C4-2B (cell line): ENCODE measurements around the gene ATP1A3.

ENCODE experiments used
- H3K27ac ChIP-seq: fragments of 450-650 bp; 2 replicates; pipeline ENCODE4 v1.5.1; 2017
- ZFX ChIP-seq: fragments of 450-650 bp; IDR thresholded peaks from 2 replicates; pipeline ENCODE4 v1.6.1; 2017
- TF ChIP-seq, protein P1 (sequence below): fragments of 450-650 bp; conservative IDR thresholded peaks from 2 replicates; pipeline ENCODE4 v1.5.1; 2017; ENCODE audit warnings: mild to moderate bottlenecking

The ATP1A3 gene

DNA sequence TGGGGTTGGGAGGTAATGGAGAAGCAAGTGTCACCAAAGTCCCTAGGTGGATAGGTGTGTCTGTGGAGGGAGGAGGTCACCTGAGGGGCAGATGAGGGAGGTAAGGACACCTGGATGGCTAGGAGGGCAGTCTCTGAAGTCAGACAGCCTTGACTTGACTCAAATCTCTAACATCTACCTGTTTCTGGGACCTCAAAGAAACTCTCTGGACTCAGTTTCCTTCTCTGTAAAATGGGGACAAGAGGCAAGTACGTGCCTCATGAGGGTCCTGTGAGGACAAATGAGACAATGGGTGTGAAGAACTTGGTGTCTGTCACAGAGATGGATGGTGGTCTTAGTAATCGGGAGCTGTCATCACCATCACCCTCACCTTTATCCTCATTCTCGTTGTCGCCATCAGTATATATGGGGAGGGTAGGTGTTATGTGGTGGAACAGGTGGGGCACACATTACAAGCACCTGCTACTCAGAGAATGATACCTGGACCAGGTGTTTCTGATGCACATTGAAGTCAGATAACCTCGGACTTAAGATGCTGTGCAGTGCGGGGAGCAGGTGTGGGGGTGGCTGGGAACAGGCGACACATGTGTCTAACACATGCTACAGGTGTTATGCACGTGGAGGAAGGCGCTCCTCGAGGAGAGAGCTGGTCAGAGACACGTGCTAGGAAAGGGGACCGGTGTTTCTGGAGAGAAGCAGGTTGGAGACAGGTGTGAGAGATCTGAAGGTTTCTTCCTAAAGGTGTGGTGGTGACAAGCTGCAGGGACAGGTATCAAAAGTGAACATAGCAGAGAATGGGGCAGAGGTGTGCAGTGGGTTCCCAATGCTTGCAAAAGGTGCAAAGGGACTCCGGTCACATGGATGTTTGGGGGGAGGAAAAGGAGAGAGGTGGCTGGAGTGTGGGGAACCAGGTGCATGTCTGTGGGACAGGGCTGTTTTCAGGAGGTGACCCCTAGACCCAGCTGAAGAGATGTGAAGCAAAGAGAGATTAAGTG, 69.6 kb downstream of the ATP1A3 start:
- no peak overlapping the region for H3K27ac ChIP-seq
- TF ChIP-seq ZFX = no peak
- TF ChIP-seq, protein P1, sequence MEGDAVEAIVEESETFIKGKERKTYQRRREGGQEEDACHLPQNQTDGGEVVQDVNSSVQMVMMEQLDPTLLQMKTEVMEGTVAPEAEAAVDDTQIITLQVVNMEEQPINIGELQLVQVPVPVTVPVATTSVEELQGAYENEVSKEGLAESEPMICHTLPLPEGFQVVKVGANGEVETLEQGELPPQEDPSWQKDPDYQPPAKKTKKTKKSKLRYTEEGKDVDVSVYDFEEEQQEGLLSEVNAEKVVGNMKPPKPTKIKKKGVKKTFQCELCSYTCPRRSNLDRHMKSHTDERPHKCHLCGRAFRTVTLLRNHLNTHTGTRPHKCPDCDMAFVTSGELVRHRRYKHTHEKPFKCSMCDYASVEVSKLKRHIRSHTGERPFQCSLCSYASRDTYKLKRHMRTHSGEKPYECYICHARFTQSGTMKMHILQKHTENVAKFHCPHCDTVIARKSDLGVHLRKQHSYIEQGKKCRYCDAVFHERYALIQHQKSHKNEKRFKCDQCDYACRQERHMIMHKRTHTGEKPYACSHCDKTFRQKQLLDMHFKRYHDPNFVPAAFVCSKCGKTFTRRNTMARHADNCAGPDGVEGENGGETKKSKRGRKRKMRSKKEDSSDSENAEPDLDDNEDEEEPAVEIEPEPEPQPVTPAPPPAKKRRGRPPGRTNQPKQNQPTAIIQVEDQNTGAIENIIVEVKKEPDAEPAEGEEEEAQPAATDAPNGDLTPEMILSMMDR = no peak

DNA sequence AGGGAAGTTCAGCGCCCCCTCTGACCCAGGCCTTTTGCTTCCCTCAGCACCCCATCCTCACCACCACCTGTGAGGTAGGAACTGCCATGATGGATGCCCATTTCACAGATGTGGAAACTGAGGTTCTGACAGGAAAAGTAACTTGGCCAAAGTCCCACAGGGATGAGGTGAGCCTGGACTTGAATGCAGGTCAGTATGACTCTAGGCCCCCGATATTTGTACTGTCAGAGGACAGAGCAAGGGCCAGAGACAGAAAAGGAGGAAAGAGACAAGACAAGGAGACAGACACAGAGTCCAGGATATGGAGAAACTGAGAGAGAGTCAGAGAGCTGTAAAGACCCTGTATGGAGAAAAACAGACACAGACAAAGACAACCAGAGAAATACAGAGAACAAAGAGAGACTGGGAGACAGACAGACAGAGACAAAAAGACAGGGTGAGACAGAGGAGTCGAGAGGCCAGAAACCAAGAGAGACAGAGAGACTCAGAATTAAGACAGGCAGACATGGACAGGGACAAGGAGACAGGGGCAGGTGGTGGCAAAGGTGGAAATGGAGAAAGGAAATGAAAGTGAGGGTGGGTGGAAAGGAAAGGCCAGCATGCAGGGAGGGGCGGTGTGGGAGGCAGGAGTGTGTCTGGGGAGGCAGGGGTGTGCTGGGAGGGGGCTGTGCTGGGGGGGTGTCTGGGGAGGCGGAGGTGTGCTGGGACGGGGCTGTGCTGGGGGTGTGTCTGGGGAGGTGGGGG, 70.8 kb downstream of the ATP1A3 start:
- no peak overlapping the region for H3K27ac ChIP-seq
- no peak for TF ChIP-seq ZFX
- TF ChIP-seq, protein P1 = no peak

DNA sequence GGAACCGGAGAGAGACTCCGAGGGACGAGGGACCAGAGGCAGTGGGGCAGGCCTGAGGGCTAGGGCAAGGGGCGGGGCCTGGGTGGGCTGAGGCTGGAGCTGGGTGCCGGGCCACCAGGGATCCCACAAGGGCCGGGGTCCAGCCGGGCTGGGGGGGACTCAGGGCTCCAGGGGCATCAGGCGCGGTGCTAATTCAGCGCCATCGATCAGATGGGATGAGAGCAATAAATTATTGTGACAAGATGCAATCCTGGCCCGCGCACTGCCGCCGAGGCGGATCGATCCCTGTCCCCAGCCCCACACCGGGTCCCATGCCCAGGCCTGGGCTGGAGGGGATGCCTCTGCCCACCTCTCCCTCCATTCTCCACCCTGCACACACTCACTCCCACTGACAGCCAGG, 71.4 kb downstream of the ATP1A3 start:
- no peak overlapping the region for H3K27ac ChIP-seq
- no peak for TF ChIP-seq ZFX
- TF ChIP-seq, protein P1 = no peak

DNA sequence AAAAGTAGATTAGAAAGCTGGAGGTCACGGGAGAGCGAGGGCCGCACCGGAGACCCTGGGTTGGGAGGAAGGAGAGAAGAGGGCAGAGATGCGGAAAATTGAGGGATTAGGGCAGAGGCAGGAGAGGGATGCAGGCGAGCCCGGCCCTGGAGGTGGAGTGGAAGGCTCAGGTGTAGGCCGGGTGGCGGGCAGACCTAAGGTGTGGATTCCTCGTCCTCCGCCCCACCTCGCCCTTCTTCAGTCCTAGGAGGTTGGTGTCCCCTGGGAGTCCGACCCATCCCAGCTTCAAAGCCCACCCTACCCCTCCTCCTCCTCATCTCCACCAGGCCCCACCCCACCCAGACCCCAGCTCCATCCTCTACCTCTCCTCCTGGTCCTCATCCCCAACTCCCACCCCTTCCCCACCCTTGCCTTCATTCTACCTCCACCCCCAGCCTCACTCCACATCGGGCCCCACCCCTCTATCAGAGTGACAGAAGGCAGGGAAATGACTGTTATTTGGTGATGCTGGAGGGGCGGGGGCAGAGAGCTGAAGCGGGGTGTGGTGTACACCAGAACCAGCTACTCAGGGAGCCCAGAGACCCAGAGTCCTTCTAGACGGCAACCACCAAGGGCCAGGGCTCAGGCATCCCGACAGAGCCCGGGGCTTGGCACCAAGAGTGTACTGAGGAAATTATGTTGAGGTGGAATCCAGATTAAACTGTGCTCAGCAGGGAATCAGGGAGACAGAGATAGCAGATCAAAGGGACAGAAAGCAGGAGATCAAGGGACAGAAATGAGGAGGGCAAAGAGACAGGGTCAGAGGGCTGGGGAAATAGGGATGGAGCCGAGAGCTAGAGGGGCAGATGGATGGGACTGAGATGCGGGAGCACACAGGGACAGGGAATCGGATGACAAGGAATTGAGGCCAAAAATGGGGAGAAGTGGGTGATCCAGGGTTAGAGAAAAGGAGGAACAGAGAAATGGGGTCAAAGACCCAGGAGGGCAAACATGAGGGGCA, 72.2 kb downstream of the ATP1A3 start:
- TF ChIP-seq, protein P1 = no peak
- no peak for TF ChIP-seq ZFX
- no peak overlapping the region for H3K27ac ChIP-seq

DNA sequence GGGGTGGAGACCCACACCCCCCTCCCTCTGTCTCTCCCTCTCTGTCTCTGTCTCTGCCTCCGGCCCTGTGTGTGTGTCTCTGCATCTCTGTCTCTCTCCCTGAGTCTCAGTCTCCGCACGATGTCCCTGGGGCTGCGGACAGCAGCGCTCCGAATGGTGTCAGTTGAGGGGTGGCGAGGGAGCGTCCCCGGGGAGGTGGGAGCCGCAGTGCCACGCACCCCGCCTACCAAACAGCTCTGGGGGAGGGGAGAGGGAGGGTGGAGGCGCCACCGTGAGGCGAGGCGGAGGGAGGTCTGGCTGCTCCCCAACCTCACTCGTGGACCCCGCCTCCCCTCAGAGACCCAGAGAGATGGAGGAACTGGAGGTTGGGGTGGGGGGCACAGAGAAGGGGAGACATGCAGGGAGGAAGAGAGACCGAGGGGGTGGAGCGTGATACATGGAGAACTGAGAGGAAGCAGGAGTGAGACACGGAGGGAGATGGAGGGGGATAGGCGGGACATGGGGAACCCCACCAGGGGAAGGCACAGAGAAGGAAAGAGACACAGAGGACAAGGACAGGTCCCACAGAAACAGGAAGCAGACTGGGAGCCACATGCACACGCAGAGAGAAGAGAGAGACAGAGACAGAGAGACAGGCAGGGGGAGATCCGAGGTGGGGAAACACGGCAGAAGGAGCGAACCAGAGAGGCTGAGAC, 73.0 kb downstream of the ATP1A3 start:
- TF ChIP-seq ZFX = no peak
- TF ChIP-seq, protein P1 = no peak
- no peak overlapping the region for H3K27ac ChIP-seq

DNA sequence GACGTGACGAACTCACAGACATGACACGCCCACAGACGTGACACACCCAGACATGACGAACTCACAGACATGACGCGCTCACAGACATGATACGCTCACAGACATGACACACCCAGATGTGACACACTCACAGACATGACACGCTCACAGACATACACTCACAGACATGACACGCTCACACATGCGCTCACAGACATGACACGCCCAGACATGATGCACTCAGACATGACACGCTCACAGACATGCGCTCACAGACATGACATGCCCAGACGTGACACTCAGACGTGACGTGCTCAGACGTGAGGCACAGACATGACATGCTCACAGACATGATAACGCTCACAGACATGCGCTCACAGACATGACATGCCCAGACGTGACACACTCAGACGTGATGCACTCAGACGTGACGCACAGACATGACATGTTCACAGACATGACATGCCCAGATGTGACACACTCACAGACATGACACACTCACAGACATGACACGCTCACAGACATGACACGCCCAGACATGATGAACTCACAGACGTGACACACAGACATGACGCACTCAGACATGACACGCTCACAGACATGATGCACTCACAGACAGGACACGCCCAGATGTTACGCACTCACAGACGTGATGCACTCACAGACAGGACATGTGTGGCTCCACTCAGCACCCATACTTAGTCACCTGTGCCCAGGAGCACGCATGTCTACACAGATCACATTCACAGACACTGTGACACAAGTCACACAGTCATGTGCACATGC, 73.9 kb downstream of the ATP1A3 start:
- no peak overlapping the region for H3K27ac ChIP-seq
- TF ChIP-seq, protein P1 = no peak
- TF ChIP-seq ZFX = no peak
